Right lobe of liver (tissue), 4 donors: ENCODE results near the gene RELN.

ENCODE experiments used
- POLR2A ChIP-seq: fragments of 450-650 bp; IDR thresholded peaks from one replicate; pipeline ENCODE4 v1.6.1; 2017; ENCODE audit warnings: antibody characterized with exemption, mild to moderate bottlenecking
- TF ChIP-seq, protein P1 (sequence below), 4 donors: fragments of 200-600 bp in 3 of 4; fragments of 450-650 bp in 1 of 4; IDR thresholded peaks; one replicate each; pipeline versions ENCODE4 v1.5.1 to v1.8.0; 2016 to 2022; ENCODE audit warnings: antibody characterized with exemption in 4 of 4, mild to moderate bottlenecking in 2 of 4
- donor health status: DM: no; HTN: no; CAD: no.
- donor health status: DM: no; HTN: no; CAD: no.
- donor health status: DM: no; HTN: yes; CAD: no.

DNA sequence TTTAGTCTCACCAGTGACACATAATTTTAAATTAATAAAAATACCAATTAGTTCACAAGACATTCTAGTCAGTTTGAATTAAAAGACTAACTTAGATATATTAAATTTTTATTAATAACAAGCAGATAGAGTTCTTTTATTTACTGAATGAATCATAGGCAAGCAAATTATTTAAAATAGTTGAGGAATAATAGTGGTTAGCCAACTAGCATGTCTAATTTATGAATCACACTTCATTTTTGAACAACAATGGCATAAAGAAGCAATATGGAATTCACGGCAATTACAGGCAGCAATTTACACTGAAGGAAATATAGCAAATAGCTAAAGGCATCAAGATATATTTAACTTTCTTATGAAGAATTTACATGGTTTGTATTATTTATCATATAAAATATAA is 356.5 kb downstream of the RELN start:
- TF ChIP-seq, protein P1, sequence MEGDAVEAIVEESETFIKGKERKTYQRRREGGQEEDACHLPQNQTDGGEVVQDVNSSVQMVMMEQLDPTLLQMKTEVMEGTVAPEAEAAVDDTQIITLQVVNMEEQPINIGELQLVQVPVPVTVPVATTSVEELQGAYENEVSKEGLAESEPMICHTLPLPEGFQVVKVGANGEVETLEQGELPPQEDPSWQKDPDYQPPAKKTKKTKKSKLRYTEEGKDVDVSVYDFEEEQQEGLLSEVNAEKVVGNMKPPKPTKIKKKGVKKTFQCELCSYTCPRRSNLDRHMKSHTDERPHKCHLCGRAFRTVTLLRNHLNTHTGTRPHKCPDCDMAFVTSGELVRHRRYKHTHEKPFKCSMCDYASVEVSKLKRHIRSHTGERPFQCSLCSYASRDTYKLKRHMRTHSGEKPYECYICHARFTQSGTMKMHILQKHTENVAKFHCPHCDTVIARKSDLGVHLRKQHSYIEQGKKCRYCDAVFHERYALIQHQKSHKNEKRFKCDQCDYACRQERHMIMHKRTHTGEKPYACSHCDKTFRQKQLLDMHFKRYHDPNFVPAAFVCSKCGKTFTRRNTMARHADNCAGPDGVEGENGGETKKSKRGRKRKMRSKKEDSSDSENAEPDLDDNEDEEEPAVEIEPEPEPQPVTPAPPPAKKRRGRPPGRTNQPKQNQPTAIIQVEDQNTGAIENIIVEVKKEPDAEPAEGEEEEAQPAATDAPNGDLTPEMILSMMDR (IDR thresholded peaks at IDR 0.05) = no peak
- no peak for TF ChIP-seq POLR2A
